Stimulated activated CD4-positive, alpha-beta T cell treated with anti-CD3 and anti-CD28 coated beads, Interleukin-2, amount 100 ng/mL, for 4 hours (primary cell): ENCODE measurements around the gene SMIM34.

Experiments used
- DNase-seq: peaks from one replicate; pipeline ENCODE4 v3.0.0-alpha.2; 2020; ENCODE audit warnings: low read depth

The SMIM34 gene

GRCh38 chr21:34372321-34372720, 51.4 kb downstream of the SMIM34 start:
- DNase-seq: no peak

GRCh38 chr21:34369741-34370140, 54.0 kb downstream of the SMIM34 start:
- no peak for DNase-seq
